Stimulated activated CD4-positive, alpha-beta T cell treated with anti-CD3 and anti-CD28 coated beads, Interleukin-4, amount 100 ng/mL, for 1 hour (primary cell): Measurements from ENCODE around the gene UBR4.

Experiments used
- DNase-seq: peaks from one replicate; pipeline ENCODE4 v3.0.0-alpha.2; 2020

The UBR4 gene

GRCh38 chr1:19068639-19069276 is 141.3 kb downstream of the UBR4 start:
- no peak for DNase-seq

- DNase-seq, result no peak
Measured at GRCh38 chr1:19067912-19068638, 142.0 kb downstream of the UBR4 start.

- DNase-seq, result no peak
Measured at GRCh38 chr1:19067182-19067911, 142.7 kb downstream of the UBR4 start.

GRCh38 chr1:19066874-19067181 is 143.2 kb downstream of the UBR4 start:
- no peak for DNase-seq

GRCh38 chr1:19066248-19066873 is 143.7 kb downstream of the UBR4 start:
- no peak for DNase-seq

GRCh38 chr1:19065526-19066247 is 144.4 kb downstream of the UBR4 start:
- no peak for DNase-seq

GRCh38 chr1:19064906-19065450 is 145.1 kb downstream of the UBR4 start:
- DNase-seq, result no peak

GRCh38 chr1:19063122-19063521 is 146.9 kb downstream of the UBR4 start:
- no peak for DNase-seq

- no peak for DNase-seq
Measured at GRCh38 chr1:19062258-19063029, 147.6 kb downstream of the UBR4 start.

- no peak for DNase-seq
Measured at GRCh38 chr1:19061798-19062197, 148.3 kb downstream of the UBR4 start.

- DNase-seq, result no peak
Measured at GRCh38 chr1:19061343-19061742, 148.7 kb downstream of the UBR4 start.

GRCh38 chr1:19059773-19060172 is 150.3 kb downstream of the UBR4 start:
- no peak for DNase-seq

GRCh38 chr1:19058476-19058797 is 151.6 kb downstream of the UBR4 start:
- DNase-seq, result no peak

GRCh38 chr1:19057784-19058475 is 152.1 kb downstream of the UBR4 start:
- DNase-seq, result no peak

GRCh38 chr1:19057182-19057779 is 152.8 kb downstream of the UBR4 start:
- DNase-seq, result no peak

GRCh38 chr1:19055701-19056100 is 154.4 kb downstream of the UBR4 start:
- no peak for DNase-seq

- DNase-seq, result no peak
Measured at GRCh38 chr1:19055001-19055400, 155.1 kb downstream of the UBR4 start.

- no peak for DNase-seq
Measured at GRCh38 chr1:19054216-19054615, 155.8 kb downstream of the UBR4 start.

GRCh38 chr1:19053486-19053885 is 156.6 kb downstream of the UBR4 start:
- no peak for DNase-seq

- no peak for DNase-seq
Measured at GRCh38 chr1:19049798-19050197, 160.3 kb downstream of the UBR4 start.
